ENCODE results near the gene C6. TPM values are rescaled to one million over a fixed set of nuclear protein-coding genes. Genes with fewer than 3 reads are reported as not detected.
"Not testable (repeated sequence)": the region's sequence is repeated elsewhere in the genome, so short reads cannot be mapped to it uniquely, and the experiment has no call there.

Gene C6
- total RNA-seq, 1 donor from 2014 or later = not detected

DNA sequence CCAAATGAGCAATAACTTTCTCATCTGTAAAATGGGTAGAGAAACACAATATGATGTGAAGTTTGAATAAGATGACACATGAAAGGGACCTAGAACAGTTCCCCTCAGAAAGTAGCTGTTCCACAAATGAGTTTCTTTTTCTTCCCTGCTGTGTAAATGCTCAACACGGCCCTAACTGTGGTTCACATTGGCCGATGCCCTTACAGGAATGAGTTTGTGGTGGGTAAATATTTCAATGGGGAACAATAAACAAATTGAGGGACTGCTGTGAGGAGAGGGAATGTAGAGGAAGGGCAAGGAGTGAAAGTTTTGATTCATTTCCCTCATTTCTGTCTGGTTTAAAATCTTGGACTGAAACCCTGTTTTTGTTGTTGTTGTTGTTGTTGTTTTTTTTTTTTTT, 12.8 kb downstream of the C6 start:
- DNase-seq (ENCODE audit: low read depth in 2 of 2) = no peak

DNA sequence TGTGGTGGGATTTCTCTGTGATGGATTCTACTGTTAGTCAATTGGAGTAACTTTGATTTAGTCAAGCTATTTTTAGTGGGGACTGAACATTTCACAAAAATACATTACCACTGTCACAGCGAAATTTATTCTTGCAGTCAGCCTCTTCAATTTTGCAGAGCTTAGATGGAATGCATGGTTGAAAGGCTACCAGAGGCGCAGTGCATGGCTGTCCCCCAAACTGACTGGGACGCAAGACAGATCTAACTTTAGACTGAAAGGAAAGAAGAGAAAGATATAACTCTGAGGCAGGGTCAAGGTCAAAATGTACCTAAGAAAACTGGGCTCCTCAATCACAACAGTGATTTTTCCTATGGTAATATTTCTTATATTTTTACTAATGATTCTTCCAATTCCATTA, 13.7 kb downstream of the C6 start:
- no peak for DNase-seq (ENCODE audit: low read depth in 2 of 2)

DNA sequence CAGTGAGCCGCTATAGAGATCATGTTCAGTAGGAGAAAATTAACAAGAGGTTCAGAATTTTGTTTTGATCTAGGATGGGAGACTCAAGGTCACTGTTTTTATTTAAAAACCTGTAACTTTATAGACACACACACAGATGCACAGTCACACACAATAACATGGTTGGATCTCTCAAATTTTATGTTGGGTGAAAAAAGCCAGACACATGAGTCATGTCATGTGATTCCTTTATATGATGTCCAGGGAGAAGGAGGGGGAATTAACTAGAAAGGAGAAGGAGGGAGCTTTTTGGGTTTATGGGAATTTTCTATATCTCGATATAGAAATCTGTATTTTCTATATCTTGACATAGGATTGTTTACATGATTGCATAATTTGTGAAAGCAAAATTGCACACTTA, 17.1 kb downstream of the C6 start:
- DNase-seq (ENCODE audit: low read depth in 2 of 2) = no peak

DNA sequence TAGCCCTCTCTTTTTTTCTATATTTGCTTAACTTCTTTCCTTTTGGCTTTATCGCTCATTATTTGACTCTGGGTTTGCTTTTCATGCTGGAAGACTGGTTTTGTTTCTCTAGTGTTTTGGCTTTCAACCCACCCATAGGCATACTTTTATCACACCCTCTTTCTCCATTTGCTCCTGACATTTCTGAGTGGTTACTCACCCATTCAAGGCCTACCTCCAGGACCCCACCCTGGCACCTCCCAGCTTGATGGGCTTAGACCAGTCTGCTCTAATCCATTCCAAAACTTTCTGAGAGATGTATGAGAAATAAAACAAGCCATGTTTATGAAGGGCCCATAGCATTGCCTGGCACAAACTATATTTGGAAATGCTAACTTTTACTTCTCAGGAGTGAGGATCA, 18.1 kb downstream of the C6 start:
- DNase-seq (ENCODE audit: low read depth in 2 of 2) = no peak

DNA sequence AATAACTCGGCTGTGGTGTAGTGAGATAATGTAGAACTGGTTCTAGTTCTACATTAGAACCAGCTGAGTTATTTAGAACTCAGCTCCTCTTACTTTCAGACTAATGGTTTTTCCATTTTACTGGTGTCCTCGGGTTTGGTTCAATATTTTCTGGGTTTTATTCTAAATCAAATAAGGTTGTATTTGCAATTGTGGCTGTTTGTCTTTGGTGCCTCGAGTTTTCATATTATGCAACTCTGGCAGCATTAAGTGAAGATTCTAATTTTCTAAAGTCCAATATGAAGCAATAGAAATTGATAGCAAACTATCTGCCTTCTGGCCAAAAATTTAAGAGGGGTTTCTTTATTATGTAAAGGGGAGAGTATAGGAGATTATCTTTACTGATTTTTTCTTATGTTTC, 19.0 kb downstream of the C6 start:
- no peak for DNase-seq (ENCODE audit: low read depth in 2 of 2)

DNA sequence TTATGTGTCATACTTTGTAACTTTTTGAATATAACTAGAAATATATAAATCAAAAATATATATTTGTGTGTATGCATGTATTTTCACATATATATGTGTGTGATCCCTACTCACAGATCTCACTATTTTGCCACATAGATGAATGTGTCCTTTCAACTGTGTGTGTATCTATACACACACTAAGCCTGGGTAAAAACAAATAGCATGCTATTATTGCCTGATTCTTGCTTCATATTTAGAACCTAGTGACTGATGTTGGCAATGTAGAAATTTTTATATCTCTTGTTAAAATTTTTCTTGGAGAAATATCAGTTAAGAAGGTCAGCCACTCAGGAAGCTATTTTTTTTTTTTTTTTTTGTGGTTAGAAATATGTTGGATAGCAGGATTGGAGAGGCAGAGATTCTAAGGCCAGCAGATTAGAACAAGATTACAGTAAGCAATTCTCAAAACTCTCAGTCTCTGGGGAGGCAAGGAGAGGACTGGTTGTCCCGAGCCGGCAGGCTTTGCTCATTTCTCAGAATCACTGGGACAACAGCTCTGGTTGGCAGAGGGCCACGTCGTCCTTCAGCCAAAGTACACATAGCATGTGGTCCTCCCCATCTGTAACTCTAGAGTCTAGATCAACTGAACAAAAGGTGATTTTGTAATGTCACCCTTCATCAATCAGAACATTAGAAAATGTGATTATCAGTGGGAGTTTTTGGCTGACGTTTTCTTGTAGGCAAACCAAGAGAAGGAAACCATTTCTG, 19.7 kb downstream of the C6 start:
- peak; percentile 5 to 16 for DNase-seq (ENCODE audit: low read depth in 2 of 2)

DNA sequence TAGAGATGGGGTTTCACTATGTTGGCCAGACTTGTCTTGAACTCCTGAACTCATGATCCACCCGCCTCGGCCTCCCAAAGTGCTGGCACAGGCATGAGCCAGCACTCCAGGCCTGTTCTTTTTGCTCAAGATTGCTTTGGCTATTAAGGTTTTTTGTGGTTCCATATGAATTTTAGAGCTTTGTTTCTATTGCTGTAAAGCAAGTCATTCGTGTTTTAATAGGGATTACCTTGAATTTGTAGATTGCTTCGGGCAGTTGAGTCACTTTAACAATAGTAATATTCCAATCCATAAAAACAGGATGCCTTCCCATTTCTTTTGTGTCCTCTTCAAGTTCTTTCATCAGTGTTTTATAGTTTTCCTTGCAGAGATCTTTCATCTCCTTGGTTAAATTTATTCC, 22.1 kb downstream of the C6 start:
- DNase-seq (ENCODE audit: low read depth in 2 of 2) = no peak

DNA sequence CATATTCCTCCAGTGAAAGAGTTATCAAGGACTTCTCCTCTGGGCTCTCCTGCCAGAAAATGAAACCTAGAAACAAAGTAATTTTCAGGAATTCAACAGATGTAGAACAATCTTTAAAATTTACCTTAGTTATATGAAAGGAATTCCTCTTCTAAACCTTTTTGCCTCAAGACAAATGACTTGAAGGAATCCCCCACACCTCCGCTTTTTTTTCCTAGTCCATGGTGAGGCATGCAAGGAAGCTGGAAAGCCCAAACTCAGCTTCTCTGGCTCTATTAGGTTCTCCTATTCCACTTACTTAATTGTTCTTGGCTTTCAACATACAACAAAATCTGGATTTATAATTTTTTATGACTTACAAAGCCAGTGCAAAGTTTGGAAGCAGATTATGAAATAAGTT, 27.2 kb downstream of the C6 start:
- DNase-seq (ENCODE audit: low read depth in 2 of 2) = no peak

DNA sequence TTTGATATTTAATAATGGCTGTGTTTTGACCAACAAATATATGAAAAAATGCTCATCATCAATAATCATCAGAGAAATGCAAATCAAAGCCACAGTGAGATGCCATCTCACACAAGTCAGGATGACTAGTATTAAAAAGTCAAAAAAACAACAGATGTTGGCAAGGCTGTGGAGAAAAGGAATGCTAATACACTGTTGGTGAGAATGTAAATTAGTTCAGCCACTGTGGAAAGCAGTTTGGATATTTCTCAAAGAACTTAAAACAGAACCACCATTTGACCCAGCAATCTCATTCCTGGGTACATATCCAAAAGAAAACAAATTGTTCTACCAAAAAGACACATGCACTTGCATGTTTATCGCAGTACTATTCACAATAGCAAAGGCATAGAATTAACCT, 30.0 kb downstream of the C6 start:
- not testable (repeated sequence) for DNase-seq (ENCODE audit: low read depth in 2 of 2)

DNA sequence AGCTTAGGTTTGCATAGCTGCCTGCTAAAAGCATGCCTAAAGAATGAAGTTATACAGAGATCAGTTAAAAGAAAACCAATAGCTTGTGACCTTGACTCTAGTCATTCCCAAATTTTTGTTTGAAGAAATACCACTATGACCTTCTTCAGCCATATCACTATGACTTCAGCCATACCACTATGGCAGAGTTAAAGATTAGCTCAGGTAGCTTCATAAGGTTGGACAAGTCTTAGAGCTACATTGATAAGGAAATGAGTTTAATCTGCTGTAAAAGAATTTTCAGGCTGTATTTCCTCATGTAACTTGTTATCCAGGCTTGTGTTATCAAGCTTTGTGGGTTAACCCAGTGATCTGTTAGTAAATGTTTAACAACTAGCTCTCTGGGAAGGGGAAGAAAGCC, 30.7 kb downstream of the C6 start:
- no peak for DNase-seq (ENCODE audit: low read depth in 2 of 2)

DNA sequence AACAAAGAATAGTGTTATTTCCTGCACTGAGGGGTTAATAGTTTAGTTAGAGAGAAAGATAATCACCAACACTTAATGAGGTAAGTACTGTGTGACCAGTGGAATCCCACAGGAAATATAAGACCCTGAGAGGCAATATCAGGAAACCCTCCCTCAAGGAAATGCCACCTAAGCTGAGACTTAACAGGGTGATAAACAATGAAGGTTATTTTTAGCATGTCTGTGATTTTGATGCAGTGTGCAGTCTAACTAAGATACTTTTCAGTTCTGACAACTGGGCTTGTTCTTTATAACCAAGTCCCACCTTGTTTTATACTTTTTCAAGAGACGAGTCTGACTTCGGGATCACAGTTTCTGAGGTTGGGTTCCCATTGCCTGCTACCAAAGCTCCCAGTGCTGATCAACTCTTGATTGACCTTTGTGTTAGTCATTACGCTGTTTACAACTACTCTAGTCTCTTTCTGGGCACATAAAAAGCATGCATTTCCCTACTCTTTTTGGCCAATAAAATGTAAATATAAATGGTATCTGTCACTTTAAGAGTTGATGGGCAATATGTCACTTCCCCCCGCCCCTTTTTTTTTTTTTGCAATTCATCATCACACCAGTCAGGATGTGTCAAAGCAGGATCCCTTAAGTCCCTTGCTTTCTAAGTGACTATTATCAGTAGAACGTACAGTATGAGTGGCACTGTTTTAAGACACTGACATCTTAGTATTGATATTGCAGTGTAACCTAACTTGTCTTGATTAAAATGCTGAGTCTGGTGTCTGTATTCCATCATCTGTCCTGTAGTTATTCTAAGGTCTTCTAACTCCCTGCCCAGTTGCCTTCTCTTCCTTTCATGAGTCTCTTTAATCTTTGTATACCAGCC, 31.4 kb downstream of the C6 start:
- DNase-seq (ENCODE audit: low read depth in 2 of 2) = no peak

DNA sequence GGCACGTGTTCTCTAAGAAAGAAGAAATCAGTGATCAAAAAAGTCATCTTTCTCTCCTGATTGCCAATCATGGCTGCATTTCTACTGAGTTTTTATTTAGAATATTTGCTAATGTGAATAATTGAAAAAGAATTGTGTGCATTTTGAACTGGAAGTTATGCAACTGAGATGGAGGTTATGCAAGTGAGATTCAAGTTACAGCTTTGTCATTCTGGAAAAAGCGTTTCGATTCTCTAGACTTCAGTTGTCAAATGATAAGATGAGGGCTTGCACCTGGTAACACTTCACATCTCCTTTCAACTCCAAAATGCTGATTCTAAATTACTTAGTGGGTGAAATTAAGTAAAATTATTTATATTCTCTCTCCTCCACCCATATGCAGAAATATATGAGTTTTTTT, 36.4 kb downstream of the C6 start:
- no peak for DNase-seq (ENCODE audit: low read depth in 2 of 2)

DNA sequence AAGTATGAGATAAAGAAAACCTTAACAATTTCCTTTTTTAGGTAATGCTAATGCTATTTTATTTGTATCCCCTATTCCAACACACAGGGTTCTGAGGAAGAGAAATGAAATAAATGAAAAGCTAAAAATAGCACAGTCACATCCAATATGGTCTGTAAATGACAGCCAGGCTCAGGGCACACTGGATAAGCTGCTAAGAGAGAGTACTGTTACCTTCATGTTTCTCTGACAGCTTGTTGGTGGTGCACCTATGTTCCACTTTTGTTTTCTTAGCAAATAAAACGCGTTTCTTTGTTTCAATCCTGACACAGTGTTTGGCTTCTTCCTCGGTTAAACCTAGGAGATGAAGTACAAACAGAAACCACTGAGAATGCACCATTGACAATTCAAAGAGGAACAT, 41.3 kb downstream of the C6 start:
- no peak for DNase-seq (ENCODE audit: low read depth in 2 of 2)

DNA sequence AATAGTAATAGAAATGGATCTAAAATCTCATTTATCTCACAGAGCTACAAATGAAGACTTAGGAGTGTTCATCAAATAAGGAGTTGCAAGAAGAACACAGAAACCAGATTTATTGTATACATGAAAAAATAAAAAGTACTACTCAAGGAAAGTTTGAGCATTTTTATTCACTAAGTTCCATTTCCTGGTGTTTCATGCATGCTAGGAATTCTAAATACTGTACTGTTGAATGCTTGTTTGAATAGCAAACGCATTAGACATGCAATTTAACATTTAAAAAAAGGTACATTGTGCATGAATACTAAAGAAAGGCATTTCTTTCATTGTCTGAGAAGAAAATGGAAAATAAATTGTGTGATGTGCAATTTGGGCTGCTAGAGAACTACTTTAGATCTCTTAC, 52.1 kb downstream of the C6 start:
- no peak for DNase-seq (ENCODE audit: low read depth in 2 of 2)

DNA sequence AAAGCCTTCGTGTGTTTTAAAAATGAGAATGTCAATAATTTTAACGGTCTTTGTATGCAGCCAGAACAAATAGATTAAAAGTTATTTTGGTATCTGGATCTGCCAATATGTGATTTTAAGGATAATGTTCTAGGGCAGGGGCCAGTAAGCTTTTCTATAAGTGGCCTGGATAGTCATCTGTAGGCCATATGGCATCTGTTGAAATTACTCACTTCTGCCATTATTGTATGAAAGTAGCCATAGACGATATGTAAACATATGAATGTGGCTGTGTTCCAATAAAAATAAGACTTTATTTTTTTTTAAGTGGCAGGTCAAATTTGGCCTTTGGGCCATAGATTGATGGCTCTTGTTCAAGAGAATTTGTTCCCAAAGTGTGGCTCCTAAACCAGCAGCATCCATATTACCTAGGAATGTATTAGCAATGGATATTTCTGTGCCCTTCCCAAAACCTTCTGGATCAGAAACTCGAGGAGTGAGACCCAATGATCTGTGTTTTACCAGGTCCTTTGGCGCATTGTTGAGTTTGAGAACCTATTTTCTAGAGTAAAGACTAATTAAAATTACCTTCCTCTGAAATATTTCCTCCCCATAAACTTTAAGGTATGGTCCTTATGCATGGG, 55.9 kb downstream of the C6 start:
- no peak for DNase-seq (ENCODE audit: low read depth in 2 of 2)

DNA sequence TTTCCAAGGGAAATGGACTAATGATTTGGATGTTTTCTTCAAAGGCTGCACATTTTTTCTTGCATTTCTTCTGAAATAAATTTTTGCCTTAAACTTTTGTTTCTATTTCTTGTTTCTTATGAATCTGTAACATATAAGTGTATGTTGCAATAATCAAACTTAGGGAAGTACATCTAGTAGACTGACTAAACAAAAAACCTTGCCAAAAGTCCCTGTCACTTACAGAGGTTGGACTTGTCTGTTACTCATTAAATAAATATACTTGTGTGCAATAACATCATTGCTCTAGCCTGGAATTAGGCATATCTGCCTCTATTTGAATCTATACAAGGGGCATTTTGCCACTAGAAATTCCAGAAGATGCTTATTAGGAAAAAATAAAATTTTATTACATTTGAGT, 56.6 kb downstream of the C6 start:
- DNase-seq (ENCODE audit: low read depth in 2 of 2) = no peak

DNA sequence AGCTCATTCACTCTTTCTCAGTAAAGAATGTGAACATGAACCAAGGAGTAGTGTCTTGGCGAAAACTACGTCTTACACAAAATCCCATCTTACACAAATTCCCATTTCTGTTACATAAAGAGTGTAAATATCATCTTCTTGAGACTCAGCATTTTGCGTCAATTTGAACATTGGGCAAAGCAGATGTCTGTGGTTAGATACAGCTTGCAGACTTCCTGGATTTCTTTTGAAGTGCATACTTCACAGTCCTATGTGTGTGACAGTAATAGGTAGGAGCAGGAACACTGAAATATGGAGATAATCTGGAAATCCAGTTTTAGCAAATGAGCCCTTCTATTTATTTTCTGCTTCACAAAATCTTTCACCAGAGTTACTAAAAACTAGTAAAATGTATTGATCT, 58.8 kb downstream of the C6 start:
- DNase-seq (ENCODE audit: low read depth in 2 of 2) = no peak

DNA sequence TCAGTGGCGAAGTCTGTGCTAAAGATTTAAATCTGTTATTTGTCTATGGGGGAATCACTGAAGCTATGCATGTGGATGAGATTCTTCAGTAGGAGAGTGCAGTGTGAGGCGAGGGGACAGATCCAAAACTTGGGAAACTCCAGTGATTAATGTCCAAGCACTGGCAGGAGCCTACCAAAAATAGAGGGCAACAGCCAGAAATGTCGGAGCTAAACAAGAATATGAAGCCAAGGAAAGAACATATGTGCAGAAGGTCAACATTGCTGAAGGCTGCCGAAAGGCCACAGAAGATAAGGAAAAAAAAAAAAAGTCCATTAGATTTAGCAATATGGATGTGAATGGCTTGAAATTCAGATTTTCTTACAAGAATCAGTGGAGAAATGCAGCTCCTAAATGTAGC, 61.8 kb downstream of the C6 start:
- no peak for DNase-seq (ENCODE audit: low read depth in 2 of 2)

DNA sequence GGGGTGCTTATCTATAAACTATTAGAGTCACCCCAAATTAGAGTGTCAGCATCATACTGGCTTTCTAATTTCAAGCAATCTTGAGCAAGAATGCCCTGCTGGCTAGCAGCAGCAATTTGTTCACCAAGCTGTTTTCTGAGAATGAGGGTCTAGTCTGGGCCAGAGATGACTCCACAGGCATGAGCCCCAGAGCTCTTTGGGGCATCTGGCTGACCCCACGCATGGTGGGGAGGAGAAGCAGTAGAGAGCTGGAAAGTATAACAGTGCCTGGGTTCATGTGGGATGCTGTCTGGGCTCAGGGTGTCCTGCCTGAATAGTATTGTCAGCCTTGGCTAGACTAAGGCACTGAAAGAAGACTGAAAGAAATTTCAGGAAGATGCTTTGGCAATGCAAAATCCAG, 64.9 kb downstream of the C6 start:
- DNase-seq (ENCODE audit: low read depth in 2 of 2) = no peak

DNA sequence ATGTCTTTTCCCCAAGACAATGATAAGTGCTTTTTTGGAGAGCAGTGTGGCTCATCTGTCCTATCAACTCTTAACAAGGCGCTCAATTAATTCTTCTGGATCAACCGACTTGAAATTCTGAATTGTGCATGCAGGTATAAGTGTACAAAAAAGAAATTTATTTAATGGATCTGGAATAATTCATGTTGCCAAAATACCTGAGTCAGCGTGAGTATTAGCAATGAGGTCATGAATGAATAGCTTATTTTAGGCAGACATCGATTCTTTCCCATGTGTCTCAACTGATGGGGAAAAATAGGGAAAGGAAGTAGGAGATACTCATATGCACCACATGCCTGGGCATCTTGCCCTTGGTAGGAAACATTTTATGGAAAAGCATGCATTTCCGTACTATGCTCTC, 68.0 kb downstream of the C6 start:
- no peak for DNase-seq (ENCODE audit: low read depth in 2 of 2)

DNA sequence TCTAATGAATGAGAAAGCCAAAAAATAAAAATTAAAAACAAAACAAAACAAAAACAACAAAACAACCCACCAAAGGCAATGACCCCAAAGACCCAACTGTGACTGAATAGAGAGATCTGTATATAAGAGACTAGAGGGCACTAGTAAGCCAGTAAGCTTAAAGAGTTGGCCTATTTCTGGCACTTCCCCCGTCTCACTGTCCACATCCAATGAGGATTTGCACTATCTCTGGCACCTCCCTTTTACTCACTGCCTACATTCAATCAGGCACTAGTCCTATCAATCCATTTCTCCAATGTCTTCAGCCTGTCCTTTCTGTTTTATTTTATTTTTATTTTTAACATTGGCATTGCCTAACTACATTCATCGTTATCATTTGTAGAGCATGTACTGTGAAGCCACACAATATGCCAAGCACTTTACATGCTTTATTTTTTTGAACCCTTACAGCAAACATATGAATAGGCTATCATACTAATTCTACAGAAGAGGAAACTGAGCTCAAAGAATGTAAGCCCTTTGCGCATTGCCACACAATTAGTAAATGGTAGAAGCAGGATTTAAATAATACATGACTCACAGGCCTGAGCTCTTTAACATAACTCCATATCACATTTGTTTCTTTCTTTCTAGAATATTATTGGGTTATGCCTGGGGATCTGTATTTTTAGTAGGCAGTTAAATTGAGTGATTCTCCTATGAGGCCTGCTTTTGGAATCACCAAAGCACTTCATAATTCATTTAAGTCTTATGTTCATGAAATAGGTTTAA, 70.0 kb downstream of the C6 start:
- no peak for DNase-seq (ENCODE audit: low read depth in 2 of 2)
